HG03196 (cell line): Measurements from ENCODE around the gene SMCO1.
"Not testable (repeated sequence)": the region's sequence is repeated elsewhere in the genome, so short reads cannot be mapped to it uniquely, and the experiment has no call there.

Source experiments
- ATAC-seq: cut with Tn5 transposase; IDR thresholded peaks from one replicate; pipeline ENCODE4 v1.9.1; 2021; ENCODE audit not compliant: unreplicated experiment

SMCO1 gene

GRCh38 chr3:196523841-196524240 lies 8.7 kb upstream of the SMCO1 start:
- no peak for ATAC-seq

- ATAC-seq, result not testable (repeated sequence)
These were observed 6.1 kb upstream of the SMCO1 start for GRCh38 chr3:196521291-196521690.

GRCh38 chr3:196519718-196520082 lies 4.6 kb upstream of the SMCO1 start:
- ATAC-seq, result no peak

GRCh38 chr3:196518966-196519717 lies 4.0 kb upstream of the SMCO1 start:
- no peak for ATAC-seq

- no peak for ATAC-seq
These were observed 2.8 kb upstream of the SMCO1 start for GRCh38 chr3:196517919-196518318.

- ATAC-seq, result no peak
These were observed 2.1 kb upstream of the SMCO1 start for GRCh38 chr3:196517162-196517800.

- ATAC-seq, result no peak
These were observed 813 bp downstream of the SMCO1 start for GRCh38 chr3:196514350-196514716.

- no peak for ATAC-seq
These were observed 1.3 kb downstream of the SMCO1 start for GRCh38 chr3:196513697-196514349.

GRCh38 chr3:196511646-196512425 lies 3.3 kb downstream of the SMCO1 start:
- ATAC-seq, result not testable (repeated sequence)

GRCh38 chr3:196511108-196511507 lies 4.0 kb downstream of the SMCO1 start:
- ATAC-seq, result not testable (repeated sequence)

GRCh38 chr3:196506687-196507086 lies 8.5 kb downstream of the SMCO1 start:
- ATAC-seq, result no peak

- ATAC-seq, result no peak
These were observed 10.6 kb downstream of the SMCO1 start for GRCh38 chr3:196504556-196504955.

GRCh38 chr3:196504077-196504398 lies 11.1 kb downstream of the SMCO1 start:
- ATAC-seq, result not testable (repeated sequence)

- ATAC-seq, result peak; percentile 85
These were observed 11.7 kb downstream of the SMCO1 start, which contains the start of gene RNF168 for GRCh38 chr3:196503196-196504076. RNF168 (minus strand) TSS chr3:196503768; CDS start chr3:196503173, 595 bp downstream.

- peak; percentile 14 for ATAC-seq
These were observed 12.4 kb downstream of the SMCO1 start for GRCh38 chr3:196502775-196503195.

GRCh38 chr3:196501316-196502044 lies 13.7 kb downstream of the SMCO1 start:
- no peak for ATAC-seq

GRCh38 chr3:196499807-196500524 lies 15.2 kb downstream of the SMCO1 start:
- ATAC-seq, result no peak

- no peak for ATAC-seq
These were observed 16.1 kb downstream of the SMCO1 start for GRCh38 chr3:196499061-196499460.

- ATAC-seq, result no peak
These were observed 16.8 kb downstream of the SMCO1 start for GRCh38 chr3:196498297-196498696.
